Subcutaneous abdominal adipose tissue (tissue), 5 donors: ENCODE results near the gene SLC38A10.
A peak's percentile ranks its signal among the peaks of the same experiment; 100 is the strongest.

Experiments
- H3K27ac ChIP-seq: one replicate; pipeline ENCODE4 v1.7.0; 2013; ENCODE audit warnings: low read depth, mild to moderate bottlenecking, inconsistent platforms, low read length, moderate library complexity
- H3K27me3 ChIP-seq, 5 donors: one replicate each; pipeline ENCODE4 v1.7.0; 2013; ENCODE audit warnings: low read length in 5 of 5, inconsistent platforms in 1 of 5; ENCODE audit not compliant: control insufficient read depth in 5 of 5, insufficient read depth in 4 of 5
- H3K36me3 ChIP-seq, 5 donors: one replicate each; pipeline ENCODE4 v1.7.0; 2013; ENCODE audit warnings: low read length in 5 of 5; ENCODE audit not compliant: control insufficient read depth in 5 of 5, insufficient read depth in 5 of 5
- H3K4me1 ChIP-seq, 5 donors: one replicate each; pipeline ENCODE4 v1.7.0; 2013; ENCODE audit warnings: low read length in 5 of 5, mild to moderate bottlenecking in 3 of 5, moderate library complexity in 1 of 5; ENCODE audit not compliant: control insufficient read depth in 5 of 5, insufficient read depth in 5 of 5
- H3K4me3 ChIP-seq, 5 donors: one replicate each; pipeline ENCODE4 v1.7.0; 2013; ENCODE audit warnings: low read length in 5 of 5, low read depth in 1 of 5
- H3K9ac ChIP-seq, 5 donors: one replicate each; pipeline ENCODE4 v1.7.0; 2013; ENCODE audit warnings: low read length in 5 of 5, mild to moderate bottlenecking in 4 of 5, moderate library complexity in 3 of 5
- H3K9me3 ChIP-seq, 5 donors: one replicate each; pipeline ENCODE4 v1.7.0; 2013; ENCODE audit warnings: low read length in 5 of 5; ENCODE audit not compliant: control insufficient read depth in 5 of 5
- donor health status: healthy.
- donor health status: healthy.
- donor health status: healthy.
- donor health status: healthy.
- donor health status: healthy.

Gene SLC38A10

GRCh38 chr17:81200201-81200600, 94.9 kb downstream of the SLC38A10 start:
- no peaks in the 10 kb centered on the region for H3K27me3 ChIP-seq
- no peak overlapping the region for H3K9ac ChIP-seq
- H3K36me3 ChIP-seq = peaks cover 0 to 36% (median 9%) of the 10 kb centered on the region in 5 donors
- no peaks in the 10 kb centered on the region for H3K9me3 ChIP-seq
- H3K4me3 ChIP-seq = no peak overlapping the region
- H3K27ac ChIP-seq = no peak overlapping the region
- peaks cover 0 to 39% (median 7%) of the 10 kb centered on the region in 5 donors for H3K4me1 ChIP-seq

- H3K4me1 ChIP-seq = peaks cover 0 to 39% (median 7%) of the 10 kb centered on the region in 5 donors
- H3K9me3 ChIP-seq = no peaks in the 10 kb centered on the region
- H3K9ac ChIP-seq = no peak overlapping the region
- H3K27me3 ChIP-seq = no peaks in the 10 kb centered on the region
- no peak overlapping the region for H3K4me3 ChIP-seq
- no peak overlapping the region for H3K27ac ChIP-seq
- peaks cover 0 to 40% (median 9%) of the 10 kb centered on the region in 5 donors for H3K36me3 ChIP-seq
Observed at GRCh38 chr17:81199482-81199830, 95.7 kb downstream of the SLC38A10 start.

- Histone ChIP-seq H3K27me3 (no peaks in the 10 kb centered on the region), H3K4me1 (peaks cover 0 to 39% (median 7%) of the 10 kb centered on the region in 5 donors), H3K27ac (no peak overlapping the region), H3K9ac (no peak overlapping the region), H3K36me3 (peaks cover 0 to 39% (median 9%) of the 10 kb centered on the region in 5 donors), H3K9me3 (no peaks in the 10 kb centered on the region), H3K4me3 (no peak overlapping the region)
Observed at GRCh38 chr17:81198826-81199481, 96.2 kb downstream of the SLC38A10 start.

- Histone ChIP-seq H3K27ac (no peak overlapping the region), H3K27me3 (no peaks in the 10 kb centered on the region), H3K9me3 (no peaks in the 10 kb centered on the region), H3K4me1 (peaks cover 0 to 43% (median 11%) of the 10 kb centered on the region in 5 donors), H3K36me3 (peaks cover 0 to 29% (median 8%) of the 10 kb centered on the region in 5 donors), H3K4me3 (no peak overlapping the region), H3K9ac (no peak overlapping the region)
Observed at GRCh38 chr17:81197831-81198490, 97.1 kb downstream of the SLC38A10 start.

- Histone ChIP-seq H3K9me3 (no peaks in the 10 kb centered on the region), H3K36me3 (peaks cover 0 to 28% (median 8%) of the 10 kb centered on the region in 5 donors), H3K4me1 (peaks cover 0 to 43% (median 14%) of the 10 kb centered on the region in 5 donors), H3K4me3 (peak overlapping the region in 1 of 5 donors; percentile 34), H3K27me3 (no peaks in the 10 kb centered on the region), H3K27ac (no peak overlapping the region), H3K9ac (no peak overlapping the region)
Observed at GRCh38 chr17:81197409-81197795, 97.7 kb downstream of the SLC38A10 start.

GRCh38 chr17:81196505-81197408, 98.3 kb downstream of the SLC38A10 start:
- Histone ChIP-seq H3K27ac (no peak overlapping the region), H3K36me3 (peaks cover 0 to 28% (median 8%) of the 10 kb centered on the region in 5 donors), H3K27me3 (no peaks in the 10 kb centered on the region), H3K9me3 (no peaks in the 10 kb centered on the region), H3K4me3 (peak overlapping the region in 1 of 5 donors; percentile 34), H3K4me1 (peaks cover 0 to 43% (median 14%) of the 10 kb centered on the region in 5 donors), H3K9ac (no peak overlapping the region)

DNA sequence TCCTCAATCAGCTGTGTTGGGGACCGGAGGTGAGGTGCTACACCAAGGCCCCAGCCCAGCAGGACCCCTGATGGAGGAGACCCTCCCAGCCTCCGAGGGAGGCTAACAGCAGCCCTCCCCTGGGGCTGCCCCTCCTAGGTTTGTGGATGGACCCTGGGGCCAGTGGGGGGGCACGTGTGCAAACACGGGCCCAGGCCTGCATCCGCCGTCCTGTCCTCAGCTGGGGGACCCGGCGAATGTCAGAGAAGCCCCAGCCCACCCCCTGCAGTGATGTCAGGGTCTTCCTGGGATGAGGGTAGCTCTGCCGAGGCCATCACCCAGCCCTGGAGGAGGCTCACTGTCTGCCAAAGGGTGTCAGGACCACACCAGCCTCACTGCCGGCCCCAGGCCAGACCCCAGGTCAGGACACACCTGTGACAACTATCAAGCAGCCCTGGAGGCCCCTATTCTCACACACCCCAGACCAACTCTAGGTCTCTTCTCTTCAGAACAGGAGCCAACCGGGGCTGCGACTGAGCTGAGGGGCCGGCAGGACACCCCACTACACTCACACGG, 99.1 kb downstream of the SLC38A10 start:
- Histone ChIP-seq H3K27me3 (no peaks in the 10 kb centered on the region), H3K27ac (no peak overlapping the region), H3K36me3 (peaks cover 0 to 28% (median 8%) of the 10 kb centered on the region in 5 donors), H3K4me1 (peaks cover 0 to 41% (median 14%) of the 10 kb centered on the region in 5 donors), H3K9ac (no peak overlapping the region), H3K4me3 (no peak overlapping the region), H3K9me3 (no peaks in the 10 kb centered on the region)
